GM10248 (cell line): Measurements from ENCODE around the gene PCIF1.
A peak's percentile ranks its signal among the peaks of the same experiment; 100 is the strongest.

Experiments used
- CTCF ChIA-PET: fragments of 300-600 bp; sonication (Branson Sonifier 250); formaldehyde crosslinking; extraction: SDS; loops from one replicate; lab custom pipeline; 2021; ENCODE audit warnings: antibody characterized with exemption; lab: Yijun Ruan, JAX
- POLR2A ChIA-PET: fragments of 350-650 bp; sonication (Branson Sonifier 250); formaldehyde crosslinking; extraction: SDS; loops from one replicate; lab custom pipeline; 2020; ENCODE audit warnings: antibody characterized with exemption; lab: Yijun Ruan, JAX
- DNase-seq: peaks from one replicate; pipeline ENCODE4 v3.0.0; 2012; ENCODE audit errors: extremely low spot score
- CTCF ChIP-seq: IDR thresholded peaks from 2 replicates; pipeline ENCODE4 v1.5.1; 2012; ENCODE audit warnings: mild to moderate bottlenecking, low read depth; ENCODE audit errors: extremely low read depth, missing control alignments, control extremely low read depth

Gene PCIF1

GRCh38 chr20:45962031-45962755 lies 27.7 kb downstream of the PCIF1 start:
- POLR2A ChIA-PET: interaction anchor here (1.1 kb wide), 1 partner anchor 9 kb away, joined by 3 read pairs; no protein-coding TSS in a partner anchor
- no peak for TF ChIP-seq CTCF
- CTCF ChIA-PET: interaction anchor here (1.2 to 6.6 kb wide), 7 partner anchors 8 to 163 kb away, joined by 3 to 92 read pairs (median 6); partner anchors contain the start of gene NEURL2
- no peak for DNase-seq

GRCh38 chr20:45963059-45964005 lies 28.8 kb downstream of the PCIF1 start:
- CTCF ChIA-PET: interaction anchor here (1.0 to 6.6 kb wide), 10 partner anchors 7 to 164 kb away, joined by 3 to 92 read pairs (median 5); partner anchors contain the start of gene NEURL2
- peak; percentile 41 for TF ChIP-seq CTCF
- DNase-seq: no peak
- POLR2A ChIA-PET: interaction anchor here (0.6 kb wide), 2 partner anchors 136 to 1637 kb away, joined by 3 to 4 read pairs; no protein-coding TSS in a partner anchor

- ChIA-PET POLR2A (interaction anchor here (0.6 to 0.7 kb wide), 2 partner anchors 64 to 136 kb away, joined by 3 read pairs; no protein-coding TSS in a partner anchor), CTCF (interaction anchor here (1.1 to 4.0 kb wide), 6 partner anchors 11 to 165 kb away, joined by 3 to 27 read pairs (median 4); partner anchors contain the start of gene NEURL2)
- no peak for TF ChIP-seq CTCF
- DNase-seq: no peak
These were observed 29.5 kb downstream of the PCIF1 start for GRCh38 chr20:45964006-45964400.

GRCh38 chr20:45965169-45966002 lies 30.9 kb downstream of the PCIF1 start:
- TF ChIP-seq CTCF: no peak
- ChIA-PET CTCF (interaction anchor here (1.0 to 1.8 kb wide), 6 partner anchors 16 to 141 kb away, joined by 3 to 7 read pairs (median 3); no protein-coding TSS in a partner anchor), POLR2A (interaction anchor here (1.2 to 1.3 kb wide), 2 partner anchors 30 to 32 kb away, joined by 4 to 7 read pairs; no protein-coding TSS in a partner anchor)

GRCh38 chr20:45967551-45968080 lies 33.1 kb downstream of the PCIF1 start:
- DNase-seq: no peak
- ChIA-PET POLR2A (interaction anchor here (1.1 kb wide), 1 partner anchor 32 kb away, joined by 4 read pairs; no protein-coding TSS in a partner anchor), CTCF (interaction anchor here (0.9 to 5.7 kb wide), 9 partner anchors 8 to 169 kb away, joined by 3 to 92 read pairs (median 14); partner anchors contain the start of genes CTSA and NEURL2)
- no peak for TF ChIP-seq CTCF

More at GRCh38 chr20:45965169-45966002, 30.9 kb downstream of the PCIF1 start:
- no peak for DNase-seq
